Raji (cell line): ENCODE measurements around the gene CYSTM1.

Experiments used
- POLR2A ChIP-seq: IDR thresholded peaks from 2 replicates; pipeline ENCODE4 v1.6.1; 2011; ENCODE audit warnings: low read depth, low read length, control low read depth; ENCODE audit not compliant: insufficient read depth

Gene CYSTM1

DNA sequence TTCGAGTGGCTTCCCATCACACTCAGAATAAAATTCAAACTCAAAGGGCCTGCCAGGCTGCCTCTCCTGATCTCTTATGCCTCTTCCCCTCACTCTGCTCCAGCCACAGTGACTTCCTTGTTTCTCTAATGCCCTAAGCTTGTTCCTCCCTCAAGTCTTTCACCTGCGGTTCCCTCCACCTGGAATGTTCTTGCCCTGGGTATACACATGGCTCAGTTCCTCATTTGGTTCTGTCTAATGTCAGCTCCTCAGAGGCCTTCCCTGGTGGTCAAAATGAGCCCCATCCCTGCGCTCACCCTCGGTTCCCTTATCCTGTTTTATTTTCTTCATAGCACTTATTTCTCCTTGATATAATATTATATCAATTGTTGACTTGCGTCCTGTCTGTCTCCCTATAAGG lies 12.7 kb upstream of the CYSTM1 start:
- no peak for TF ChIP-seq POLR2A

GRCh38 chr5:140162781-140163180 lies 12.2 kb upstream of the CYSTM1 start:
- TF ChIP-seq POLR2A, result no peak

- TF ChIP-seq POLR2A, result no peak
These were observed 9.7 kb upstream of the CYSTM1 start for GRCh38 chr5:140165101-140165922.

DNA sequence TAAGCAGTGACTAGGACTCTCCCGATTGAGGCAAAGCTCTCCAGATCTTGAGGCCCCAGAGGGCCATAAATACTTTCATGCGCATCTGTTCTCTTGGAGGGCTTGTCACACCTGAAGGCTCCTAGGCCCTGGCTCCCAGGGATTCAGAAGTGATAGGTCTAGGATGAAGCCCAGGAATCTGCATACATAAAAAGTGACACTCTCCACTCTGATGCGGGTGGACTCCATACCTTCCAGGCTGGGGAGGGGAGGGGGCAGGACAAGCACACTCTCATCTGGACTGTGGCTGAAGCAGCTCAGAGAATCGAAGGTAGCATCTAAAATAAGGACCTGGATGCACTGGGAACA lies 9.1 kb upstream of the CYSTM1 start:
- no peak for TF ChIP-seq POLR2A

- TF ChIP-seq POLR2A, result no peak
These were observed 8.1 kb upstream of the CYSTM1 start for GRCh38 chr5:140166911-140167310.

- no peak for TF ChIP-seq POLR2A
These were observed 6.6 kb upstream of the CYSTM1 start for GRCh38 chr5:140168371-140168770.

GRCh38 chr5:140169410-140169809 lies 5.6 kb upstream of the CYSTM1 start:
- no peak for TF ChIP-seq POLR2A

DNA sequence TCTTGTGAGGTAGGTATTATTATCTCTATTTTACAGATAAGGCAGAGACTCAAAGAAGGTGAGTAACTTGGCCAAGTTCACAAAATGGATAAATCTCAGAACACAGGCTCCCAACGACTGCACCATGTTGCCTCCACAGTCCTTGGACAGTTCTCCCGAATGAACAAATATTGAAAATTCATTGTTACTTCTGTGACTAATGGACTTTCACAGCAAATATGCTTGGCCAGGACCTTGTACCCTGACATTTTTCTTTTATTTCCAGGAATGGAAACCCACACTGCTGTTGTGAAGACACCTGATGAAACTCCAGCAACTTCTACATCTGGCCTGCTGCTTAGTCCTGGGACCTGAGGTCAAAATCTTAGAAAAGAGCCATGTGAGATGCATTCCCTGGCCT lies 2.5 kb upstream of the CYSTM1 start:
- TF ChIP-seq POLR2A, result no peak

- no peak for TF ChIP-seq POLR2A
These were observed 974 bp upstream of the CYSTM1 start for GRCh38 chr5:140174014-140174413.

DNA sequence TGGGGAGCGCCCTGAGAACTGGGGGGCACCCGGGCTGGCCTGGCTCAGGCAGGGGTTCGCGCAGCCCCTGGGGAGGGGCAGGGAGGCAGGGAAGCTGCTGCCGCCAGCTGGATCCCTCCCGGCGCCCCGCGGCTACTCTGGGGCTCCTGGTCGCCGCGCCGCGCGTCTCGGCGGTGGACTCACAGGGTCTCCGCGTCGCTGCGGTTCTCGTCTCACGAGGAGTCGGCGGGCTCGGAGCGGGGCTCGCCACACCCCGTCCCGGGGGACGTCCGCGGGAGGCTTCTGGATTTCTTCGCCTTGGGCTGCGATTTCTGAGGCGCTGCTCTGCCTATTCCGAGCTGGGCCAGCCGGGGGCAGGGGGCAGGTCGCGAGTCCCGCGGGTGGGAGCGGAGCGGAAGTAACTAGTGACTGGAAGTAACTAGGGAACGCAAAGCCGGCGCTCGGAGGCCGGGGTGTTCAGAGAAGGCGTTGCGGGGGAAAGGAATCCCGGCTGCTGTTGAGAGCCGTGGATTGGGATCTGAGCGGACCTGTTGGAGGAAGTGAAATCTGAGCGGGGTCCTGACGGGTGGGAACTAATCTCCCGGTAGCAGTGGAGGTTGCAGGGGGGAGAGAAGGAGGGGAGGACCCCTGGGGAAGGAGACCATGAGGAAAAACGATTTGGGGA lies 511 bp downstream of the CYSTM1 start:
- no peak for TF ChIP-seq POLR2A

GRCh38 chr5:140176031-140176387 lies 1.0 kb downstream of the CYSTM1 start:
- no peak for TF ChIP-seq POLR2A

GRCh38 chr5:140178086-140178410 lies 3.1 kb downstream of the CYSTM1 start:
- no peak for TF ChIP-seq POLR2A

GRCh38 chr5:140178482-140179116 lies 3.6 kb downstream of the CYSTM1 start:
- no peak for TF ChIP-seq POLR2A

GRCh38 chr5:140181002-140181483 lies 6.1 kb downstream of the CYSTM1 start:
- TF ChIP-seq POLR2A, result no peak

GRCh38 chr5:140181525-140181924 lies 6.5 kb downstream of the CYSTM1 start:
- no peak for TF ChIP-seq POLR2A

- no peak for TF ChIP-seq POLR2A
These were observed 7.2 kb downstream of the CYSTM1 start for GRCh38 chr5:140182075-140182711.
